HepG2 (cell line): ENCODE measurements around the gene JPH4. TPM values are rescaled to one million over a fixed set of nuclear protein-coding genes. Genes with fewer than 3 reads are reported as not detected.
A peak's percentile ranks its signal among the peaks of the same experiment; 100 is the strongest.

ENCODE experiments used
- ATAC-seq: fragments of 200-7000 bp; cut with Tn5 transposase; 3 replicates; pipeline ENCODE4 v1.9.1; 2020; ENCODE audit warnings: mild to moderate bottlenecking, moderate library complexity
- BruUV-seq: library from RNA; stranded (reverse); fragments of 400-500 nt; replicated peaks from 2 replicates; lab custom pipeline; 2021; lab: Mats Ljungman, UMichigan
- CTCF ChIA-PET: fragments of 300-600 bp; formaldehyde crosslinking; extraction: SDS; loops from one replicate; lab custom pipeline; 2021; ENCODE audit warnings: low total read pairs, inconsistent platforms, low intra/inter-chr PET ratio; lab: Yijun Ruan, JAX
- POLR2A ChIA-PET: fragments of 350-600 bp; sonication (Branson Sonifier 250); formaldehyde crosslinking; loops from one replicate; lab custom pipeline; 2020; ENCODE audit warnings: antibody characterized with exemption, inconsistent platforms; lab: Yijun Ruan, JAX
- DNase-seq: peaks from one replicate; pipeline ENCODE4 v3.0.0-alpha.2; 2015; ENCODE audit warnings: low spot score
- FAIRE-seq: peaks from 3 replicates; lab custom pipeline; 2011; peaks lifted over from hg19 to GRCh38; lab: Jason Lieb, UNC
- H2AFZ ChIP-seq: one replicate; pipeline ENCODE4 v1.6.1; 2011; ENCODE audit warnings: low read length, inconsistent platforms
- H3K27ac ChIP-seq: fragments of 300-600 bp; 3 replicates; pipeline ENCODE4 v1.8.0; 2011; ENCODE audit warnings: mixed run types, mild to moderate bottlenecking, mixed read lengths, low read length, inconsistent platforms; ENCODE audit not compliant: insufficient read depth; ENCODE audit errors: extremely low read length
- H3K27me3 ChIP-seq, 2 experiments: fragments of 200-600 bp in 1 of 2; 2 replicates in 1 of 2; 3 replicates in 1 of 2; pipeline versions ENCODE4 v1.6.0 to v1.8.0; 2011; ENCODE audit warnings: low read length in 2 of 2, mild to moderate bottlenecking in 2 of 2, moderate library complexity in 2 of 2, inconsistent platforms in 1 of 2; ENCODE audit not compliant: insufficient read depth in 2 of 2, control insufficient read depth in 1 of 2
- H3K36me3 ChIP-seq, 2 experiments: fragments of 200-600 bp in 1 of 2; replicated peaks in 1 of 2; 2 replicates in 1 of 2; 3 replicates in 1 of 2; pipeline versions ENCODE4 v1.5.1 to v1.8.0; 2011; ENCODE audit warnings: low read length in 2 of 2, inconsistent platforms in 1 of 2; ENCODE audit not compliant: insufficient read depth in 2 of 2, control insufficient read depth in 1 of 2
- H3K4me1 ChIP-seq: 2 replicates; pipeline ENCODE4 v1.5.1; 2012; ENCODE audit warnings: low read length, inconsistent platforms; ENCODE audit not compliant: insufficient read depth
- H3K4me2 ChIP-seq: 2 replicates; pipeline ENCODE4 v1.6.0; 2011; ENCODE audit warnings: low read depth, low read length, inconsistent platforms
- H3K4me3 ChIP-seq, 3 experiments: fragments of 200-600 bp in 1 of 3; sonication (generic), shearing (Covaris generic) in 1 of 3; replicated peaks in 1 of 3; 2 replicates each; pipeline ENCODE4 v1.5.1; 2011 to 2016; ENCODE audit warnings: low read length in 3 of 3, inconsistent platforms in 2 of 3, low read depth in 2 of 3, mild to moderate bottlenecking in 2 of 3, control low read depth in 1 of 3, mixed read lengths in 1 of 3; ENCODE audit not compliant: insufficient read depth in 1 of 3
- H3K79me2 ChIP-seq: one replicate; pipeline ENCODE4 v1.6.1; 2011; ENCODE audit warnings: low read length, inconsistent platforms; ENCODE audit not compliant: insufficient read depth
- H3K9ac ChIP-seq: 2 replicates; pipeline ENCODE4 v1.6.0; 2011; ENCODE audit warnings: mild to moderate bottlenecking, low read depth, low read length, inconsistent platforms; ENCODE audit not compliant: insufficient read depth
- H3K9me3 ChIP-seq: 2 replicates; pipeline ENCODE4 v1.5.1; 2012; ENCODE audit warnings: mild to moderate bottlenecking, low read length
- H4K20me1 ChIP-seq: 2 replicates; pipeline ENCODE4 v1.6.0; 2011; ENCODE audit warnings: inconsistent platforms, mild to moderate bottlenecking, low read length, moderate library complexity; ENCODE audit not compliant: insufficient read depth
- CEBPB ChIP-seq: IDR thresholded peaks from 2 replicates; pipeline ENCODE4 v1.6.1; 2011; ENCODE audit warnings: low read depth, low read length, improper control_type of control experiment, borderline replicate concordance
- EHMT2 ChIP-seq: fragments of 200-600 bp; sonication (generic); IDR thresholded peaks from 2 replicates; pipeline ENCODE4 v1.7.0; 2017; ENCODE audit warnings: antibody characterized with exemption, low read depth, low read length, borderline replicate concordance
- FOSL1 ChIP-seq: sonication (generic); formaldehyde crosslinking; IDR thresholded peaks from 2 replicates; pipeline ENCODE4 v1.9.0; 2021; ENCODE audit warnings: missing genetic modification reagents, borderline replicate concordance
- FOXC1 ChIP-seq: sonication (generic); formaldehyde crosslinking; IDR thresholded peaks from 2 replicates; pipeline ENCODE4 v1.8.0; 2022; ENCODE audit warnings: mild to moderate bottlenecking, missing genetic modification reagents, borderline replicate concordance
- HDAC6 ChIP-seq: fragments of 200-600 bp; sonication (generic); IDR thresholded peaks from 2 replicates; pipeline ENCODE4 v1.7.0; 2017; ENCODE audit warnings: mild to moderate bottlenecking, antibody characterized with exemption, low read length, low read depth
- JUND ChIP-seq: sonication (generic); formaldehyde crosslinking; IDR thresholded peaks from 2 replicates; pipeline ENCODE4 v1.8.0; 2022; ENCODE audit warnings: mild to moderate bottlenecking, missing genetic modification reagents
- MZF1 ChIP-seq: sonication (generic); formaldehyde crosslinking; IDR thresholded peaks from 2 replicates; pipeline ENCODE4 v1.8.1; 2023; ENCODE audit warnings: mild to moderate bottlenecking, missing genetic modification reagents, borderline replicate concordance
- NCOA2 ChIP-seq: sonication (generic); formaldehyde crosslinking; IDR thresholded peaks from 2 replicates; pipeline ENCODE4 v1.8.0; 2022; ENCODE audit warnings: inconsistent platforms
- RXRB ChIP-seq: IDR thresholded peaks from 2 replicates; pipeline ENCODE4 v1.6.1; 2016; ENCODE audit warnings: borderline replicate concordance, missing genetic modification reagents, missing compliant biosample characterization
- SP4 ChIP-seq: sonication (generic); formaldehyde crosslinking; IDR thresholded peaks from 2 replicates; pipeline ENCODE4 v1.8.1; 2023; ENCODE audit warnings: mild to moderate bottlenecking, missing genetic modification reagents
- SRY ChIP-seq: sonication (generic); formaldehyde crosslinking; IDR thresholded peaks from 2 replicates; pipeline ENCODE4 v1.8.0; 2022; ENCODE audit warnings: mild to moderate bottlenecking, missing genetic modification reagents
- SYNCRIP ChIP-seq: fragments of 200-400 bp; formaldehyde crosslinking; IDR thresholded peaks from 2 replicates; pipeline ENCODE4 v1.6.1; 2018; ENCODE audit warnings: mild to moderate bottlenecking, low read depth, low read length; ENCODE audit not compliant: insufficient read depth
- XRCC5 ChIP-seq: fragments of 200-400 bp; formaldehyde crosslinking; optimal IDR thresholded peaks from 2 replicates; pipeline ENCODE3; 2017; ENCODE audit warnings: mild to moderate bottlenecking, low read length
- ZBTB7B ChIP-seq: sonication (generic); formaldehyde crosslinking; IDR thresholded peaks from 2 replicates; pipeline ENCODE4 v1.4.0; 2020; ENCODE audit warnings: missing genetic modification reagents
- ZNF143 ChIP-seq: sonication (generic); formaldehyde crosslinking; IDR thresholded peaks from 2 replicates; pipeline ENCODE4 v1.4.0; 2020; ENCODE audit warnings: missing genetic modification reagents
- ZNF34 ChIP-seq: sonication (generic); formaldehyde crosslinking; IDR thresholded peaks from 2 replicates; pipeline ENCODE4 v1.4.0; 2020; ENCODE audit warnings: mild to moderate bottlenecking, missing genetic modification reagents, borderline replicate concordance
- ZNF354B ChIP-seq: sonication (generic); formaldehyde crosslinking; IDR thresholded peaks from 2 replicates; pipeline ENCODE4 v1.8.0; 2022; ENCODE audit warnings: mild to moderate bottlenecking, missing genetic modification reagents
- ZNF460 ChIP-seq: sonication (generic); formaldehyde crosslinking; IDR thresholded peaks from 2 replicates; pipeline ENCODE4 v1.5.1; 2020; ENCODE audit warnings: missing genetic modification reagents, mild to moderate bottlenecking, borderline replicate concordance
- ZNF781 ChIP-seq: sonication (generic); formaldehyde crosslinking; IDR thresholded peaks from 2 replicates; pipeline ENCODE4 v1.5.1; 2020; ENCODE audit warnings: borderline replicate concordance, mild to moderate bottlenecking, missing genetic modification reagents; ENCODE audit errors: not compliant biosample characterization
- ZSCAN30 ChIP-seq: sonication (generic); formaldehyde crosslinking; IDR thresholded peaks from 2 replicates; pipeline ENCODE4 v1.5.0; 2020; ENCODE audit warnings: mild to moderate bottlenecking, missing genetic modification reagents
- WGBS: methylation state at CpG from one replicate; pipeline ENCODE4 v1.1.6; 2017; ENCODE audit warnings: low lambda C conversion rate; 5-methylcytosine and 5-hydroxymethylcytosine counted together
- in situ Hi-C: cut with HindIII; loops from 2 replicates; pipeline ENCODE4 v1.10.0; 2017; ENCODE audit warnings: low pct_unique_long_range_greater_than_20kb; ENCODE audit not compliant: extremely low pct_ligation_motif_present
- intact Hi-C: fragments of 100-400 bp; cut with micrococcal nuclease; formaldehyde crosslinking; loops from one replicate; pipeline ENCODE4 v1.10.0; 2022; ENCODE audit not compliant: unreplicated experiment
- polyA plus RNA-seq, 8 experiments: library from polyadenylated mRNA; depleted of rRNA in 3 of 8; stranded (reverse) in 7 of 8; unstranded in 1 of 8; fragments of >200 nt; fragmentation: Illumina TruSeq in 4 of 8; extraction: Trizol in 4 of 8; gene quantifications; 2 replicates each; pipeline versions ENCODE4 v1.2.1 to v1.2.3, GENCODE V29; 2011 to 2016; ENCODE audit warnings: low read depth in 4 of 8, missing spikeins in 1 of 8, mixed read lengths in 1 of 8; ENCODE audit not compliant: insufficient read depth in 1 of 8
- total RNA-seq, 5 experiments: library from RNA; depleted of rRNA; stranded (reverse); fragments of >200 nt; fragmentation: Illumina TruSeq; extraction: Trizol; gene quantifications; 2 replicates each; pipeline ENCODE4 v1.2.3, GENCODE V29; 2016; ENCODE audit warnings: low read depth in 1 of 5
- TF ChIP-seq, protein P1 (sequence below): IDR thresholded peaks from 2 replicates; pipeline ENCODE4 v1.6.1; 2016; ENCODE audit warnings: missing biosample characterization, missing genetic modification reagents, low read depth
- TF ChIP-seq, protein P2 (sequence below): IDR thresholded peaks from 2 replicates; pipeline ENCODE4 v1.6.1; 2018; ENCODE audit warnings: missing genetic modification reagents, mild to moderate bottlenecking, missing compliant biosample characterization

The JPH4 gene
- total and polyA plus RNA-seq, 2 of the 13 experiments (the other 11 are each of a cell fraction or from before 2014, with no cell fraction given): 0.08 to 0.22 TPM

DNA sequence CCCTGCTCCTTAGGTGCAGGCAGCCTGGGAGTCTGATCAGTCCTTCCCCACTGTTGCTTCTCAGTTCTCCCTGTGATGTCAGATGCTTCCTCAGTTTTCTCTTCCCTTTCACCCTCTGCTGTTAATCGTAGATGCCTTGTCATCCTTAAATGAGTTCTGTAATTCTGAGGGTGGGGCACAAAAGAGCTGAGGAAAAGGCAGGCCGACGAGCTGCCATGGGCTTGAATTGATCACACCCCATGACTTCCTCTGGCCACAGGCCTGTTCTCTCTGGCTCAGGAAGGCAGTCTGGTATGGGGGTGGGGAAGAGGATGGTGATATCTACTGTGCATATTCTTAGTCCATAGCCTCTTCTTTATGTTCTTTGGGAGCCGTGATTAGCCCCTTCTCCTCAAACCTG is 5.8 kb downstream of the JPH4 start:
- no peaks in the 10 kb centered on the region for H3K36me3 ChIP-seq
- TF ChIP-seq HDAC6: no peak
- no peak for TF ChIP-seq CEBPB
- TF ChIP-seq SYNCRIP: no peak
- no peak for TF ChIP-seq XRCC5
- no peak for TF ChIP-seq ZNF781 (CRISPR knock-in tag)
- no peak for TF ChIP-seq ZNF143 (CRISPR knock-in tag)
- TF ChIP-seq ZNF34 (CRISPR knock-in tag): no peak
- no peak for TF ChIP-seq MZF1
- TF ChIP-seq SP4: 0 out of 2 replicates have a peak, but pooled peaks have one; percentile 10
- TF ChIP-seq, protein P1, sequence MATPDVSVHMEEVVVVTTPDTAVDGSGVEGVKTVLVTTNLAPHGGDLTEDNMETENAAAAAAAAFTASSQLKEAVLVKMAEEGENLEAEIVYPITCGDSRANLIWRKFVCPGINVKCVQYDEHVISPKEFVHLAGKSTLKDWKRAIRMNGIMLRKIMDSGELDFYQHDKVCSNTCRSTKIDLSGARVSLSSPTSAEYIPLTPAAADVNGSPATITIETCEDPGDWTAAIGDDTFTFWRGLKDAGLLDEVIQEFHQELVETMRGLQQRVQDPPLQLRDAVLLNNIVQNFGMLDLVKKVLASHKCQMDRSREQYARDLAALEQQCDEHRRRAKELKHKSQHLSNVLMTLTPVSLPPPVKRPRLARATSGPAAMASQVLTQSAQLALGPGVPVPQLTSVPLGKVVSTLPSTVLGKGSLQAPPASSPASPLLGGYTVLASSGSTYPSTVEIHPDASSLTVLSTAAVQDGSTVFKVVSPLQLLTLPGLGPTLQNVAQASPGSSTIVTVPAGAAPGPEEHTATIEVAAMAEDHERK: no peak
- no peak for TF ChIP-seq ZBTB7B (CRISPR knock-in tag)
- no peak for TF ChIP-seq FOSL1 (CRISPR knock-in tag)
- no peak for TF ChIP-seq EHMT2
- no peak for TF ChIP-seq NCOA2 (CRISPR knock-in tag)
- no peak for TF ChIP-seq ZSCAN30
- peak; percentile 19; the same call in 1 of the 2 replicates for TF ChIP-seq JUND
- TF ChIP-seq RXRB: no peak
- TF ChIP-seq, protein P2, sequence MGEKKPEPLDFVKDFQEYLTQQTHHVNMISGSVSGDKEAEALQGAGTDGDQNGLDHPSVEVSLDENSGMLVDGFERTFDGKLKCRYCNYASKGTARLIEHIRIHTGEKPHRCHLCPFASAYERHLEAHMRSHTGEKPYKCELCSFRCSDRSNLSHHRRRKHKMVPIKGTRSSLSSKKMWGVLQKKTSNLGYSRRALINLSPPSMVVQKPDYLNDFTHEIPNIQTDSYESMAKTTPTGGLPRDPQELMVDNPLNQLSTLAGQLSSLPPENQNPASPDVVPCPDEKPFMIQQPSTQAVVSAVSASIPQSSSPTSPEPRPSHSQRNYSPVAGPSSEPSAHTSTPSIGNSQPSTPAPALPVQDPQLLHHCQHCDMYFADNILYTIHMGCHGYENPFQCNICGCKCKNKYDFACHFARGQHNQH (CRISPR knock-in tag): no peak
- TF ChIP-seq ZNF354B (CRISPR knock-in tag): no peak
- TF ChIP-seq ZNF460 (CRISPR knock-in tag): no peak
- TF ChIP-seq SRY (CRISPR knock-in tag): no peak
- TF ChIP-seq FOXC1: peak; percentile 55; the same call in 1 of the 2 replicates

More for the DNA sequence above, 5.8 kb downstream of the JPH4 start:
- ATAC-seq: no peak
- no TSS peak for BruUV-seq
- Histone ChIP-seq H3K4me3 (peak overlapping the region in 1 of 3 experiments; percentile 51; a peak in 1 of 6 replicates), H3K9me3 (no peaks in the 10 kb centered on the region), H3K9ac (peak overlapping the region; percentile 9; the same call in 1 of the 2 replicates), H3K4me2 (peak overlapping the region; percentile 76), H3K27ac (no peak overlapping the region), H4K20me1 (no peaks in the 10 kb centered on the region), H3K27me3 (peaks cover 2 to 8% of the 10 kb centered on the region in 2 experiments; a peak in 2 of 5 replicates), H3K4me1 (peaks cover 52% of the 10 kb centered on the region), H2AFZ (peak overlapping the region; percentile 11), H3K79me2 (no peaks in the 10 kb centered on the region)
- FAIRE-seq: no peak
- DNase-seq: peak; percentile 3
- ChIA-PET POLR2A (interaction anchor here (2.0 to 6.5 kb wide), 8 partner anchors 8 to 65 kb away, joined by 5 to 113 read pairs (median 10); partner anchors contain the start of genes DHRS2 and THTPA), CTCF (no interaction called here)
- intact Hi-C loops (no loop called here), in situ Hi-C loops (no loop called here)
- 34% methylated on average over 4 of the region's 4 CpGs for WGBS
